Measurements from ENCODE around the gene DMAC2L.
"Not testable (repeated sequence)": the region's sequence is repeated elsewhere in the genome, so short reads cannot be mapped to it uniquely, and the experiment has no call there.

- not testable (repeated sequence) for TF ChIP-seq CTCF (IDR thresholded peaks at IDR 0.05; ENCODE audit: low read depth, low read length, poor library complexity, severe bottlenecking); EZH2phosphoT487 (IDR thresholded peaks at IDR 0.05; ENCODE audit: borderline replicate concordance, low read length)
Measured at GRCh38 chr14:50356283-50356682, 44.2 kb downstream of the DMAC2L start.
